ENCODE data around the gene APOC1.
"Not testable (repeated sequence)": the region's sequence is repeated elsewhere in the genome, so short reads cannot be mapped to it uniquely, and the experiment has no call there.

APOC1 gene

GRCh38 chr19:44914433-44915206 is at the start of gene APOC1:
TSS of gene APOC1 (plus strand) at chr19:44914608. CDS start at chr19:44914892, 284 bp downstream.
- peak in 54 of 56 donors; percentile 13 to 89 (median 69) for DNase-seq

- peak in 4 of 56 donors; percentile 6 to 28 (median 22) for DNase-seq
Observed at GRCh38 chr19:44865196-44865767, 49.1 kb upstream of the APOC1 start.

- no peak for DNase-seq
Observed at GRCh38 chr19:44866664-44867063, 47.7 kb upstream of the APOC1 start.

GRCh38 chr19:44867578-44867977 is 46.8 kb upstream of the APOC1 start:
- DNase-seq = no peak

GRCh38 chr19:44869733-44870470 is 44.5 kb upstream of the APOC1 start:
- peak in 1 of 56 donors; percentile 36 for DNase-seq

GRCh38 chr19:44871809-44872208 is 42.6 kb upstream of the APOC1 start:
- no peak for DNase-seq

- DNase-seq = no peak
Observed at GRCh38 chr19:44872661-44873060, 41.7 kb upstream of the APOC1 start.

- DNase-seq = no peak
Observed at GRCh38 chr19:44874317-44874716, 40.1 kb upstream of the APOC1 start.

- no peak for DNase-seq
Observed at GRCh38 chr19:44875666-44876451, 38.5 kb upstream of the APOC1 start.

GRCh38 chr19:44876930-44877535 is 37.4 kb upstream of the APOC1 start:
- no peak for DNase-seq

GRCh38 chr19:44878120-44878865 is 36.1 kb upstream of the APOC1 start:
- no peak for DNase-seq

- DNase-seq = no peak
Observed at GRCh38 chr19:44879309-44880065, 34.9 kb upstream of the APOC1 start.

GRCh38 chr19:44882063-44882462 is 32.3 kb upstream of the APOC1 start:
- no peak for DNase-seq

- not testable (repeated sequence) for DNase-seq
Observed at GRCh38 chr19:44882619-44883397, 31.6 kb upstream of the APOC1 start.

GRCh38 chr19:44883922-44884321 is 30.5 kb upstream of the APOC1 start:
- DNase-seq = no peak

- DNase-seq = no peak
Observed at GRCh38 chr19:44884566-44884965, 29.8 kb upstream of the APOC1 start.

- no peak for DNase-seq
Observed at GRCh38 chr19:44886141-44886540, 28.3 kb upstream of the APOC1 start.

- no peak for DNase-seq
Observed at GRCh38 chr19:44887648-44888047, 26.8 kb upstream of the APOC1 start.

- not testable (repeated sequence) for DNase-seq
Observed at GRCh38 chr19:44888335-44888734, 26.1 kb upstream of the APOC1 start.
